Neural crest cell (in vitro differentiated cells): Measurements from ENCODE around the gene MRPL41. TPM values are rescaled to one million over a fixed set of nuclear protein-coding genes. Genes with fewer than 3 reads are reported as not detected.
A peak's percentile ranks its signal among the peaks of the same experiment; 100 is the strongest.

Experiments used
- DNase-seq: peaks from one replicate; pipeline ENCODE4 v3.0.0; 2021; ENCODE audit warnings: low read depth, mixed read lengths, low spot score
- H3K27ac Mint-ChIP-seq: one replicate; pipeline ENCODE4 v1.8.0; 2021; ENCODE audit warnings: mild to moderate bottlenecking, mixed read lengths; ENCODE audit not compliant: unreplicated experiment
- H3K27me3 Mint-ChIP-seq: 2 replicates; pipeline ENCODE4 v1.8.0; 2021; ENCODE audit warnings: low read depth, mild to moderate bottlenecking, mixed read lengths
- H3K36me3 Mint-ChIP-seq: 2 replicates; pipeline ENCODE4 v1.8.0; 2021; ENCODE audit warnings: low read depth, mild to moderate bottlenecking, mixed read lengths
- H3K4me1 Mint-ChIP-seq: 2 replicates; pipeline ENCODE4 v1.8.0; 2021; ENCODE audit warnings: mixed read lengths
- H3K4me3 Mint-ChIP-seq: one replicate; pipeline ENCODE4 v1.8.0; 2021; ENCODE audit warnings: mild to moderate bottlenecking, mixed read lengths
- H3K9me3 Mint-ChIP-seq: 2 replicates; pipeline ENCODE4 v1.8.0; 2021; ENCODE audit warnings: mixed read lengths
- total RNA-seq: library from RNA; stranded (reverse); gene quantifications from 2 replicates; pipeline ENCODE4 v1.2.1, GENCODE V29; 2021
- TF ChIP-seq, protein P1 (sequence below): fragments of 200-600 bp; sonication (generic); conservative IDR thresholded peaks from 2 replicates; pipeline ENCODE4 v1.5.0; 2021; ENCODE audit warnings: antibody characterized with exemption, mild to moderate bottlenecking

MRPL41 gene
- total RNA-seq, 1 donor from 2014 or later, result 40.9 TPM

DNA sequence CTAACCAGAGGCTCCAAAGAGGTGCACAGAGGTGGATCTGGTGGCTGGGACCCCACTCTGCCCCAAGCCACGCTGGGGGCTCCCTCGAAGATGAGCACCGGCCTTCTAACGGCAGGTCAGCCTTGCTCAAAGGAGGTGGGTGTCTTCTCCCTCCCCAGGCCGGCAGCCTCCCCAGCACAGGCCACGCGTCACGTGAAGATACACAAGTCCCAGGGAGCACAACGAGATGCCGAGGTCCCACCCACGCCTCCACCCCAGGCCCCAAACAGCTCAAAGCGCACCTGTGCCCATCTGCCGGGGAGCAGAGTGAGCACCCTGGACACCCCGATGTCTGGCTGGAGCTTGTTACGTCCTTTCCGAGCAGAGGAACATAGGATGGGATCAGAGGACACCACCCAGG, 13.6 kb upstream of the MRPL41 start:
- Mint-ChIP-seq H3K27ac (no peak overlapping the region), H3K9me3 (peaks cover 2% of the 10 kb centered on the region), H3K4me3 (no peak overlapping the region), H3K36me3 (no peaks in the 10 kb centered on the region), H3K27me3 (no peaks in the 10 kb centered on the region), H3K4me1 (peaks cover 17% of the 10 kb centered on the region)
- no peak for DNase-seq
- TF ChIP-seq, protein P1, sequence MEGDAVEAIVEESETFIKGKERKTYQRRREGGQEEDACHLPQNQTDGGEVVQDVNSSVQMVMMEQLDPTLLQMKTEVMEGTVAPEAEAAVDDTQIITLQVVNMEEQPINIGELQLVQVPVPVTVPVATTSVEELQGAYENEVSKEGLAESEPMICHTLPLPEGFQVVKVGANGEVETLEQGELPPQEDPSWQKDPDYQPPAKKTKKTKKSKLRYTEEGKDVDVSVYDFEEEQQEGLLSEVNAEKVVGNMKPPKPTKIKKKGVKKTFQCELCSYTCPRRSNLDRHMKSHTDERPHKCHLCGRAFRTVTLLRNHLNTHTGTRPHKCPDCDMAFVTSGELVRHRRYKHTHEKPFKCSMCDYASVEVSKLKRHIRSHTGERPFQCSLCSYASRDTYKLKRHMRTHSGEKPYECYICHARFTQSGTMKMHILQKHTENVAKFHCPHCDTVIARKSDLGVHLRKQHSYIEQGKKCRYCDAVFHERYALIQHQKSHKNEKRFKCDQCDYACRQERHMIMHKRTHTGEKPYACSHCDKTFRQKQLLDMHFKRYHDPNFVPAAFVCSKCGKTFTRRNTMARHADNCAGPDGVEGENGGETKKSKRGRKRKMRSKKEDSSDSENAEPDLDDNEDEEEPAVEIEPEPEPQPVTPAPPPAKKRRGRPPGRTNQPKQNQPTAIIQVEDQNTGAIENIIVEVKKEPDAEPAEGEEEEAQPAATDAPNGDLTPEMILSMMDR, result no peak

DNA sequence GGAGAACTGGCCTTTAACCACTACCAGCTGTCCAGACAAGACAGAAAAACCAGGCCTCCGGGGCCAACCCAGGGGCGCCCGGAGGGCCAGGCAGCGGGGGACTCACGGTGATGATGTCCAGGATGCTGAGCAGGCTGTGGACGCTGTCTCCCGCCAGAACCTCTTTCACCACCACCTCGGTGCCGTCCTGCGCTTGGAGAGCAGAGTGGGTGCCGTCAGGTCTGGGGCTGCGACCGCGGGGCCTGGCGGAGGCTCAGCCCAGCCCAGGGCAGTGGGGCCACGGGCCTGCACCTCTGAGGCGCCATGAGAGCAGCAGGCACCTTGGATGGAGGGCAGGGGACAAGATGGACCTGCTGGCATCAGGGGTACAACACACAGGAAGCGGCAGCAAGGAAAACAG, 11.1 kb upstream of the MRPL41 start:
- TF ChIP-seq, protein P1, result no peak
- Mint-ChIP-seq H3K4me3 (no peak overlapping the region), H3K9me3 (no peaks in the 10 kb centered on the region), H3K36me3 (no peaks in the 10 kb centered on the region), H3K4me1 (peaks cover 10% of the 10 kb centered on the region), H3K27me3 (no peaks in the 10 kb centered on the region), H3K27ac (no peak overlapping the region)
- DNase-seq, result no peak

DNA sequence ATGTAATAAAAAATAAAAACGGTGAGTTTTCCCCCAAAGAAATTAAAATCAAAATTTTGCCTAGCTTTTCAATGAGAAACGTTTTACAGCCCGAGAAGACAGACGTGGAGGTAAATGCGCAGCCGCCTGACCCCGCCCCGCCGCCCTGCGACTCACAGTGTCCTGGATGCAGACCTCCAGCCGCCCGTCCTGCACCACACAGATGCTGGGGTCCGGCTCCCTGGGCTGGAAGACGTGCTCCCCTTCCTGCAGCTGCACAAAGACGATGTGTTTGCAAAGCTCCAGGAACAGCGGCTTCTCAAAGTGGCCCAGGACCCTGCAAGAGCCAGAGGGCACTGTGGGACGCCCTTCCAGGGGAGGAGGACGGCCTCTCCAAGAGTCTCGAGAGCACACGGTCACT, 9.2 kb upstream of the MRPL41 start:
- Mint-ChIP-seq H3K27me3 (no peaks in the 10 kb centered on the region), H3K36me3 (peaks cover 7% of the 10 kb centered on the region), H3K27ac (no peak overlapping the region), H3K4me1 (peaks cover 10% of the 10 kb centered on the region), H3K4me3 (no peak overlapping the region), H3K9me3 (no peaks in the 10 kb centered on the region)
- no peak for DNase-seq
- TF ChIP-seq, protein P1, result no peak

DNA sequence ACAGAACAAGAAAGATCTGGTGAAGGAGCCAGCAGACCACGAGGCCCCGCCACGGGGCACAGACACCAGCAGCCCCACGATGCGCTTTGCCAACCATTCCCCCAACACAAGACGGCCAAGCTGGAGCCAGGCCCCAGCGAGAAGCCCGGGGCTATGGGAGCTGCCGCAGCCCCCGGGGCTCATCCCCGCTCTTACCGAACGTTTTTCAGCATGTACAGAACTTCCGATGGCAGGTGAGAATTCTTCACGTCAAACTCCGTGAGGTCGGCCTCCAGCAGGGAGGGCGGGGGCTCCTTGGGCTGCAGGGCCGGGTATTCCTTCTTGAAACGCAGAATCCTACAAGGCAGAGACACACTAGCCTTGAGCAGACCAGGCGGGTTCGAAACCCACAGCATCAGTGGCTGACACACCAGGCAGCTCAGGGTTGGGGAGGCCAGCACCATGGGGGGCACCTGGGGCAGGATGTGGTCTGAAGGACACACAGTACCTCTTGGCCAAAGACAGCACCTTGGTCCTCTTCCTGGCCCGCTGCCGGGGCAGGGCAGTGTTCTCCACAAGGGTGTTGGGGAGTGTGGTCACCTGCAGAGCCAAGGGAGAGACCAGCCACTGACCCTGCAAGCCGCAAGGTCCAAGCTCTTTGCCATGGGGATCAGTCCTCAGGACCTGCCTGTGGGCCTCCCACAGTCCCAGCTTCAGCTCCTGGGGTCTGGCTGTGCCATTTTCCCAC, 8.3 kb upstream of the MRPL41 start:
- H3K9me3 Mint-ChIP-seq, result no peaks in the 10 kb centered on the region
- DNase-seq, result no peak
- peaks cover 10% of the 10 kb centered on the region for H3K4me1 Mint-ChIP-seq
- H3K27me3 Mint-ChIP-seq, result no peaks in the 10 kb centered on the region
- peak overlapping the region; percentile 57 for H3K27ac Mint-ChIP-seq
- H3K4me3 Mint-ChIP-seq, result no peak overlapping the region
- H3K36me3 Mint-ChIP-seq, result peaks cover 7% of the 10 kb centered on the region
- TF ChIP-seq, protein P1, result no peak

DNA sequence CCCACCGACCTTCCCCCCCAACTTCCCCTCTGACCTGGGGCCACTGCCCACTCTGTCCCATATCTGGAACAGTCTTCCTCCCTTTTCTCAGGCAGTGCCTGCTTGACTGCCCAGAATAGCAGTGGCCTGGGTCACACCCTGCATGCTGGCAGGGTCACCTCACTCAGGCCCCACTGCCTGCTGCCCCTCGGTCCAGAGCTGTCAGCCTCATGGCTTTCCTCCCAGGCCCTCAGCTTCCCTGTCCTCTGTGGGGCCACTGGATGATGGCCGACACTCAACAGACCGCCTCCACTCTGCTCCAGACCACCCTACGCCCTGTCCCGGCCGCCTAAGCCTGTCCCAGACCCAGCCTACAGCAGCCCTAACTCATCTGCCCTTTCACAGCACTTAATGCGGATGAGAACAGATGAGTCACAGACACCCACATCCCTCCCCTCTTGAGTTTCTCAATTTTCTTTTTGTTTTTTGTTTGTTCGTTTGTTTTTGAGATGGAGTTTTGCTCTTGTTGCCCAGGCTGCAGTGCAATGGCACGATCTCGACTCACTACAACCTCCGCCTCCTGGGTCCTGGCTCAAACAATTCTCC, 7.4 kb upstream of the MRPL41 start:
- Mint-ChIP-seq H3K4me1 (peaks cover 10% of the 10 kb centered on the region), H3K36me3 (peaks cover 7% of the 10 kb centered on the region), H3K27ac (peak overlapping the region; percentile 78), H3K4me3 (no peak overlapping the region), H3K9me3 (no peaks in the 10 kb centered on the region), H3K27me3 (no peaks in the 10 kb centered on the region)
- no peak for DNase-seq
- TF ChIP-seq, protein P1, result no peak
